Heart left ventricle (tissue), 13 donors: ENCODE results near the gene GPI.

Experiments
- CTCF ChIP-seq, 12 donors: fragments of 200-600 bp; sonication (generic) in 4 of 12; IDR thresholded peaks; one replicate each; pipeline versions ENCODE4 v1.5.0 to v1.8.0; 2018 to 2022; ENCODE audit warnings: antibody characterized with exemption in 12 of 12, mild to moderate bottlenecking in 5 of 12
- POLR2A ChIP-seq, 2 donors: fragments of 450-650 bp; IDR thresholded peaks; one replicate each; pipeline ENCODE4 v1.6.1; 2017; ENCODE audit warnings: antibody characterized with exemption in 2 of 2, mild to moderate bottlenecking in 2 of 2, moderate library complexity in 2 of 2
- donor health status: ischemic (EF 13 %, LVEDD 7.1; RV severe dilation, severe dysfunction).
- donor health status: DM: no; HTN: yes; CAD: no.
- donor health status: DM: no; HTN: no; CAD: no.
- donor health status: ischemic (EF 25% LVEDD 6.9; RV normal size, moderate dysfunction).
- donor health status: ischemic (EF 25% LVEDD 5.7; RV mildly dilated, moderate dysfunction).
- donor health status: ischemic (EF 35%, LVEDD 5.7; RV mildly dilated, moderate dysfunction).
- donor health status: nonischemic (EF 11% LVEDD 7.7; RV severe dilation, severe dysfunction).
- donor health status: DM: yes; HTN: yes; CAD: no.
- donor health status: PGD.
- donor health status: ischemic (EF 29% LVEDD 5.4; RV normal size, mild dysfunction).
- donor health status: nonischemic (EF 23%, LVEDD 6.1; RV moderate dilation, normal function).

GRCh38 chr19:34381399-34382251, 16.6 kb downstream of the GPI start:
- no peak for TF ChIP-seq POLR2A (IDR thresholded peaks at IDR 0.05)
- TF ChIP-seq CTCF (IDR thresholded peaks at IDR 0.05) = no peak
